ENCODE measurements around the gene CDA.

CDA gene

DNA sequence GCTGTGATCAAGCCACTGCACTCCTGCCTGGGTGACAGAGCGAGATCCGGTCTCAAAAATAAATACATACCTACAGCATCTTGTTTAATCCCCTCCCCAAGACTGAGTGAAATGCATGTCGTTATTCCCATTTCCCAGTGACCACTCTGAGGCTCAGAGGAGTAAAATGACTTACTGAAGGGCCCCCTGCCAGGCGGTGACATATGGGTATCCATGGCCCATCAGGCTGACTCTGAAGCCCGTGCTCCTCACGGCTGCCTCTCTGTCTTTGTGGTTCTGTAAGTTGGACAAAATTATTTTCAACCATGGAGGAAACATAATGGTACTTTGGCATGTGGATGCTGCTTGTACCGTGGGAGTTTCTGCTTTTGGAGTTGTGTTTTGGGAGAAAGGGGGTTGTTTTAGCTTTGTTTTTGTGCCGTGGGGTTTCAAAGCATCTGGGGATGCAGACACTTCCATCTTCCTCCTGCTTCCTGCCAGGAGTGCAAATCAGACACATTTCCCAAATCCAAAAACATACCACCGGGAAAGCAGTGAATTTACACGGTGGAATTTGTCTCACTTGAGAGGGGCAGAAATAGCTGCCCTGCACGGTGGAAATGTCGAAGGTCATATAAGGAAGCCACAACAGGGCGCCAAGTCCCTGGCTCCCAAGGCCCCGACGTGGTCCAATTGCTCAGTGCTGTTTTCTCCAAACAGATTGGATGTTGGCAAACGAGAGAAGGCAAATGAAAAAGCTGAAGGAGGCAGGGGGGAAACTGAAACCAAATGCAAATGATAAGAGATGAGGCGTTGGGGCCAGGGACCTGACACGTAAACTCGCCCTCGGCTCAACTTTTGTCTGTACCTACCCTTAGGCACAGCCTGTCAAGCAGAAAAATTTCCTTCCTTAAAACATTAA lies 27.3 kb downstream of the CDA start:
- DNase-seq (ENCODE audit: low spot score), result no peak

GRCh38 chr1:20616847-20617487 lies 28.1 kb downstream of the CDA start:
- DNase-seq (ENCODE audit: low spot score), result no peak

DNA sequence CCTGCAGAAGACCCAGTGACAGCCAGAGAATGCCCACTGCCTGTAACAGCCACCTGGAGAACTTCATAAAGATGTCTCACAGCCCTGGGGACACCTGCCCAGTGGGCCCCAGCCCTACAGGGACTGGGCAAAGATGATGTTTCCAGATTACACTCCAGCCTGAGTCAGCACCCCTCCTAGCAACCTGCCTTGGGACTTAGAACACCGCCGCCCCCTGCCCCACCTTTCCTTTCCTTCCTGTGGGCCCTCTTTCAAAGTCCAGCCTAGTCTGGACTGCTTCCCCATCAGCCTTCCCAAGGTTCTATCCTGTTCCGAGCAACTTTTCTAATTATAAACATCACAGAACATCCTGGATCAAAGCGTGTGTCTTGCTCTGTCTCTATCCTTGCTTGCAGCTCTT lies 29.7 kb downstream of the CDA start:
- no peak for DNase-seq (ENCODE audit: low spot score)

- no peak for DNase-seq (ENCODE audit: low spot score)
Observed at GRCh38 chr1:20619999-20620398, 31.1 kb downstream of the CDA start.

GRCh38 chr1:20621012-20621411 lies 32.1 kb downstream of the CDA start:
- DNase-seq (ENCODE audit: low spot score), result no peak

DNA sequence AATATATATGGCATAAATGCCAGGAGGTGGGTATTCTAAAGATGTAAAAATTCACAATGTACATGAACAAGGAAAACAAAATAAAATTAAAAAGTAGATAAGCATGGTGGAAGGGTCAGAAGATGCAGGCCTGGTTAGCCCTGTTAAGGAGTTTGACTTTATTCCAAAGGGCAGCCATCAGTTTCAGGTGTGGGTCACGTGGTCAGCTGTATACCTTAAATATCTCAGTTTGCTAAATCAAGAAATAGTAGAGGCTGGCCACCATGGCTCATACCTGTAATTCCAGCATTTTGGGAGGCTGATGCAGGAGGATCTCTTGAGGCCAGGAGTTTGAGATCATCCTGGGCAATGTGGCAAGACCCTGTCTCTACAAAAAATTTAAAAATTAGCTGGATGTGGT lies 35.8 kb downstream of the CDA start:
- DNase-seq (ENCODE audit: low spot score), result no peak

DNA sequence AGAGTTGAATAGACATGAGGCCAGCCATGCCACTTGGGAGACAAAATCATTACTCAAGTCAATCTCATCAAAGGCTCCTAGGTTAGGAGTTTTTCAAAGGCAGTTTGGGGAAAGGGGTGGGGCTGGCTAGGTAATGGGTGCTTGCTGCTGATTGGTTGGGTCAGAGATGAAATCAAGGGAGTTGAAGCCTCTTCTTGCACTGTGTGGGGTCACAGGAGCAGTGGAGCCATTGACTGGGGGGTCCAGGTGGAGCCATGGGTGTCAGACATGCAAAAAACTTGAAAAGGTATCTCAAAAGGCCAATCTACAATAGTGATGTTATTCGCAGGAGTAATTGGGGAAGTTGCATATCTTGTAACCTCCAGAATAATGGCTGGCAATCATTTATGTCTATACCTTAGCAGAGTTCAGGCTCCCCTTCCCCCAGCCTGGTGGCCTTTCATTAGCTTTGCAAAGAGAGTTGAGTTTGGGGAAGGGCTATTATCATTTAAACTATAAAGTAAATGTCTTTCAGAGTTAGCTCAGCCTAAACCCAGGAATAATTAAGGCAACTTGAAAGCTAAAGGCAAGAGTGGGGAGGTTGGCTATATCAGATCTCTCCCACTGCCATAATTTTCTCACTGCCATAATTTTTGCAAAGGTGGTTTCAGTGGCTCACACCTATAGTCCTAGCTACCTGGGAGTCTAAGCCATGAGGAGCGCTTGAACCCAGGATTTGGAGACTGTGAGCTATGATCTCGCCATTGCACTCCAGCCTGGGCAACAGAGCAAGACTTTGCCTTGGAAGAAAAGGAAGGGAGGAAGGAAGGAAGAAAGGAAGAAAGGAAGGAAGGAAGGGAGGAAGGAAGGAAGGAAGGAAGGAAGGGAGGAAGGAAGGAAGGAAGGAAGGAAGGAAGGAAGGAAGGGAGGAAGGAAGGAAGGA lies 36.5 kb downstream of the CDA start:
- DNase-seq (ENCODE audit: low spot score), result no peak

GRCh38 chr1:20626098-20626427 lies 37.2 kb downstream of the CDA start:
- no peak for DNase-seq (ENCODE audit: low spot score)

GRCh38 chr1:20626524-20626923 lies 37.6 kb downstream of the CDA start:
- DNase-seq (ENCODE audit: low spot score), result no peak

DNA sequence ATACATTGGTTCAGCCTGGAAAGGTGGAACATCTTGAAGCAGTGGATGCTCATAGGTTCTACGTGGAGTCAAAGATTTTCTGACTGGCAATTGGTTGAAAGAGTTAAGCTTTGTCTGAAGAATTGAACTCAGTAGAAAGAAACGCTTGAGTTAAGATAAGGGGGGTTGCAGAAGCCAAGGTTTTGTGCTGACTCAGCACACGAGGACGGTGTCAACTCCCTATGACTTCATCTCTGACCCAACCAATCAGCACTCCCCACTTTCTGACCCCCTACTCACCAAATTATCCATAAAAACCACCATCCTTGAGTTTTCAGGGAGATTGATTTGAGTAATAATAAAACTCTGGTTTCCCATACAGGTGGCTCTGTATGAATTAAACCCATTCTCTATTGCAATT lies 41.8 kb downstream of the CDA start:
- no peak for DNase-seq (ENCODE audit: low spot score)

GRCh38 chr1:20632386-20632785 lies 43.5 kb downstream of the CDA start:
- no peak for DNase-seq (ENCODE audit: low spot score)

- peak; percentile 77 for DNase-seq (ENCODE audit: low spot score)
Observed at GRCh38 chr1:20633190-20634064, 44.5 kb downstream of the CDA start, which contains the start of gene PINK1. Gene PINK1 (plus strand): TSS chr1:20633458. CDS start chr1:20633549, 91 bp downstream.

DNA sequence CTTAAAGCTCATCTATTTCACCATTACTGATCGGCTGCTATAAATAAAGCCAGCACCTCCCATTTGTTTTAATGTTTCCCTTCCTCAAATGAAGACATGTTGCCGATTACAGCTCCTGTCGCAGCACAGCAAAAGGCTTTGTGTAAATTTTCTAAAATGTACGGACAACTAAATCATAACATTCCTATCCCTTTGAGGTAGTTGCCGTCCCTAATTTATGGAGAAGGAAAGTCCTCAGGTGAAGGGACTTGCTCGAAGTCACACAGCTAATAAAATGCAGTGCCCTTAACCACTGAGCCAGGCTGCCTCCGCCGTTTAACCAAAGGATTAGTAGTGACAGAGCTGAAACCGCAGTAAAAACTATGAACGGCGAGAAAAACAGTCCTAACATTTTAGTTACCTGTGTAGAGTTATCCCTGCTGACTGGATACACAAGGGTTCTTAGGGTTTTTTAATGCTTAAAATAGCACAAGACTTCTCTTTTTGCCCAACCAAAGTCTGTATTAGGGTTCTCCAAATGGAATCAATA lies 45.2 kb downstream of the CDA start:
- DNase-seq (ENCODE audit: low spot score), result no peak

DNA sequence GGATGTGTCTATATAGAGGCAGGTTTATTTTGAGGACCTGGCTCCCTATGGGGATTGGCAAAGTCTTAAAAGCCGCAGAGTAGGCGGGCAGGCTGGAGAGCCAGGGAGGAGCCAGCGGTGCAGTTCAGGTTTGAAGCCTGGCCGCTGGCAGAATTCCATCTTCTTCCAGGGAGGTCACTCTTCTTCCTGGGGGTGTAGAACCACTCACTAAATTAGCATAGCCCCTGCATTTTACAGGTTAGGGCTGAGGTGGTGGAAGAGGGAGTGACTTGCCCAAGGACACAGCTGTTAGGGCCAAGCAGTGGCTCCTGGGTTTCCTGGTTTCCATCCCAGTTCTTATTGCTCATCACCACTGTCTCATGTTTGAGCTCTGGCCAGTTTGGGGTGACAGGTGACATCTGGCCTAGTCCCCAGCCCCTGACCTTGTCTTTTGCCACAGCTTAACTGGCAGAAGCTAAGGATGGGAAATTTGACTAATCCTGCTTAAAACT lies 45.7 kb downstream of the CDA start:
- peak; percentile 18 for DNase-seq (ENCODE audit: low spot score)

GRCh38 chr1:20636785-20637347 lies 48.0 kb downstream of the CDA start:
- no peak for DNase-seq (ENCODE audit: low spot score)

DNA sequence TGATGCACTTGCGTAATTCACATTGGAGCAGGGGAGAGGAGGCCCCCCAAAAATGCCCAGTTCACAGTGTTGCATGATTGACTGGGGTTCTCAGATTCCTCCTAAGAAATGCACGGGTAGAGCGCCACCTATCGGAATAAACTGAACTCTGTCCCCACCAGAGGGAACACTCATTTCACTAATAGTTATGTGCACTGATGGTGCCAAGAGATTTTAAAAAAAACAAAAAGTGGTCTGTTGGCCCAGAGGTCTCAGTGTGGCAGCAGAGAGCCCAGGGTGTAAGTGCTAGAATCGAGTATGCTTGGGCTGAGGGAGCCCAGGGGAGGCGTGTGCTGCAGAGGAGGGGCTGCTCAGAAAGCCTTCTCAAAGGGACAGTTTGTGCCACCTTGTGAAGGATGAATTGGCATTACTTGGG lies 51.3 kb downstream of the CDA start:
- DNase-seq (ENCODE audit: low spot score), result peak; percentile 58

DNA sequence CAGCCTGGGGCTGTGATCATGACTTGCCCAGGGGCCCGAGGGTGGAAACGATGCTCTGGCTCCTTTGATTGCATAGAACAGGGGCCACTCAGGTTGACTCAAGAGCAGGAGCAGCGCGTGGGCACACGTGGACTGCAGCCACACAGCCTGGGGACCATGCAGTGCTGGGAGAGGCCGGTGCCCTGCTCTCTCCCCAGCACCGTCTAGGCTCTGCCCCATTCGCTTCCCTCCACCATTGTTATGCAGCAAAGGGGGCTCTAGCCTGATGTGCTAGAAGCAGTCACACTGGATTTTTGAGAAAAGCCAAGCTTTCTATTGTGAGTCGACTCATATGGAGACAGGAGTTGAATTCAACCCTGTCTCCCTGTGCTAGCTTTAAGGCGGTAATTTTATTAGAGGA lies 53.1 kb downstream of the CDA start:
- DNase-seq (ENCODE audit: low spot score), result no peak

DNA sequence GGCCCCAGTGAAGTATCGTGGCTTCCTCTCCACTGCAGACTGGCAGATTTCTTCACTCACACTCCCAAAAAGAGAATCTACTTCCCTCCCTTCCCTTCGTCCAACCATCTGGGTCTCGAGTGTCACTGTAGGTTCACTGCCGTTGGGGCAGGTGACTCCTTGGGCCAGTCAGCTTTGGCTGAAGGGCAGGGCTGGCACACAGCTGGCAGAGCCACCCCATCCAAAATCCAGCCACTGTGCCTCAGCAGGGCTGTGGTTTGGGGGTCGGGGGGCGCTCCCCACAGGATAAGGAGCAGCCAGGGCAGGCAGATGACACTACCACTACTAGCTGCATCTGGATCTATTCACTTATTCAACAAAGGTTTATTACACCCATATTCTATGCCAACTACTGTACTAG lies 54.2 kb downstream of the CDA start:
- DNase-seq (ENCODE audit: low spot score), result no peak

- no peak for DNase-seq (ENCODE audit: low spot score)
Observed at GRCh38 chr1:20644416-20644815, 55.5 kb downstream of the CDA start.

DNA sequence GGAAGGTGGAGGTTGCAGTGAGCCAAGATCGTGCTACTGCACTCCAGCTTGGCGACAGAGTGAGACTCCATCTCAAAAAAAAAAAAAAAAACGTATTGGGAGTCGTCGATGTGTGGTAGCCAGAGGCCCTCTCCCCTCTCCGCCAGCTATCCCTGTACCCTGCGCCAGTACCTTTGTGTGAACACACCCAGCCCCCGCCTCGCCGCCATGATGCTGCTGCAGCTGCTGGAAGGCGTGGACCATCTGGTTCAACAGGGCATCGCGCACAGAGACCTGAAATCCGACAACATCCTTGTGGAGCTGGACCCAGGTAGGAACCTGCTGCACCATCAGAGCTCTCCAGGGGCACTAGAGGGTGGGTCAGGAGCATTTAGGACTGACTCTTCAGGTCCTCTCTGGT lies 56.5 kb downstream of the CDA start:
- no peak for DNase-seq (ENCODE audit: low spot score)

DNA sequence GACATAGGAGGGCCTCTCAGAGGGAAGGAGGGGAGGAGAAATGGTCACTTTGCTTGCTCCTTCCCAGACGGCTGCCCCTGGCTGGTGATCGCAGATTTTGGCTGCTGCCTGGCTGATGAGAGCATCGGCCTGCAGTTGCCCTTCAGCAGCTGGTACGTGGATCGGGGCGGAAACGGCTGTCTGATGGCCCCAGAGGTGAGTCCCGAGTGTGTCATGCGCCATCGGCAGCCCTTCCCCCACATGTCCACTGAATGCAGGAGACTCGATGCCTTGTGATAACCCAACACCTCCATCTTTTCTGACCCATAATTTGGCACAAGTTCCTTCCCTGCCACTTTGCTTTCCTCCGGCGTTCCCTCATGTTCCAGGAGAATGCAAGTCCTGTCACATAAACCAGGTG lies 59.5 kb downstream of the CDA start:
- no peak for DNase-seq (ENCODE audit: low spot score)
